HepG2 (cell line): ENCODE data around the gene ZBTB7B. TPM values are rescaled to one million over a fixed set of nuclear protein-coding genes. Genes with fewer than 3 reads are reported as not detected.
A peak's percentile ranks its signal among the peaks of the same experiment; 100 is the strongest.

ENCODE experiments used
- ARNT2 ChIP-seq: sonication (generic); formaldehyde crosslinking; IDR thresholded peaks from 2 replicates; pipeline ENCODE4 v1.8.0; 2022; ENCODE audit warnings: mild to moderate bottlenecking, low read depth, missing genetic modification reagents, moderate library complexity
- CC2D1A ChIP-seq: sonication (generic); formaldehyde crosslinking; IDR thresholded peaks from 2 replicates; pipeline ENCODE4 v1.8.1; 2023; ENCODE audit warnings: mild to moderate bottlenecking, missing genetic modification reagents
- CHD4 ChIP-seq: fragments of 200-600 bp; sonication (generic); IDR thresholded peaks from 2 replicates; pipeline ENCODE4 v1.7.0; 2017; ENCODE audit warnings: mild to moderate bottlenecking, low read length, borderline replicate concordance
- ELF1 ChIP-seq: sonication (generic); formaldehyde crosslinking; IDR thresholded peaks from 2 replicates; pipeline ENCODE4 v1.4.0; 2020; ENCODE audit warnings: missing genetic modification reagents
- GPBP1L1 ChIP-seq: sonication (generic); formaldehyde crosslinking; IDR thresholded peaks from 2 replicates; pipeline ENCODE4 v1.5.0; 2020; ENCODE audit warnings: mild to moderate bottlenecking, missing genetic modification reagents
- KLF11 ChIP-seq: IDR thresholded peaks from 2 replicates; pipeline ENCODE4 v1.6.1; 2016; ENCODE audit warnings: missing compliant biosample characterization
- KLF12 ChIP-seq: sonication (generic); formaldehyde crosslinking; IDR thresholded peaks from 2 replicates; pipeline ENCODE4 v1.4.0; 2020; ENCODE audit warnings: missing genetic modification reagents, borderline replicate concordance
- MBNL3 ChIP-seq: fragments of 250-450 bp; sonication (Bioruptor Pico); conservative IDR thresholded peaks from 2 replicates; pipeline ENCODE4 v1.8.0; 2022; ENCODE audit warnings: mild to moderate bottlenecking, inconsistent platforms
- NFYC ChIP-seq: IDR thresholded peaks from 2 replicates; pipeline ENCODE4 v1.6.1; 2016; ENCODE audit warnings: missing genetic modification reagents, missing compliant biosample characterization
- PLSCR1 ChIP-seq: sonication (generic); formaldehyde crosslinking; IDR thresholded peaks from 2 replicates; pipeline ENCODE4 v1.5.0; 2020; ENCODE audit warnings: missing genetic modification reagents, mild to moderate bottlenecking, borderline replicate concordance
- STAT5B ChIP-seq: sonication (generic); formaldehyde crosslinking; IDR thresholded peaks from 2 replicates; pipeline ENCODE4 v1.4.0; 2020; ENCODE audit warnings: missing genetic modification reagents
- TOPORS ChIP-seq: sonication (generic); formaldehyde crosslinking; IDR thresholded peaks from 2 replicates; pipeline ENCODE4 v1.8.0; 2023; ENCODE audit warnings: mild to moderate bottlenecking, missing genetic modification reagents
- U2AF1 ChIP-seq: fragments of 200-400 bp; formaldehyde crosslinking; optimal IDR thresholded peaks from 2 replicates; pipeline ENCODE3; 2017; ENCODE audit warnings: mild to moderate bottlenecking, low read depth, low read length
- XBP1 ChIP-seq: sonication (generic); formaldehyde crosslinking; IDR thresholded peaks from 2 replicates; pipeline ENCODE4 v1.5.0; 2020; ENCODE audit warnings: missing genetic modification reagents
- ZFP36L2 ChIP-seq: sonication (generic); formaldehyde crosslinking; IDR thresholded peaks from 2 replicates; pipeline ENCODE4 v1.4.0; 2020; ENCODE audit warnings: missing genetic modification reagents
- ZNF572 ChIP-seq: sonication (generic); formaldehyde crosslinking; IDR thresholded peaks from 2 replicates; pipeline ENCODE4 v1.5.1; 2020; ENCODE audit warnings: mild to moderate bottlenecking, missing genetic modification reagents
- ZNF740 ChIP-seq: sonication (generic); formaldehyde crosslinking; IDR thresholded peaks from 2 replicates; pipeline ENCODE4 v1.4.0; 2020; ENCODE audit warnings: missing genetic modification reagents
- ZNF879 ChIP-seq: sonication (generic); formaldehyde crosslinking; IDR thresholded peaks from 2 replicates; pipeline ENCODE4 v1.8.1; 2023; ENCODE audit warnings: missing genetic modification reagents
- polyA plus RNA-seq, 8 experiments: library from polyadenylated mRNA; depleted of rRNA in 3 of 8; stranded (reverse) in 7 of 8; unstranded in 1 of 8; fragments of >200 nt; fragmentation: Illumina TruSeq in 4 of 8; extraction: Trizol in 4 of 8; gene quantifications; 2 replicates each; pipeline versions ENCODE4 v1.2.1 to v1.2.3, GENCODE V29; 2011 to 2016; ENCODE audit warnings: low read depth in 4 of 8, missing spikeins in 1 of 8, mixed read lengths in 1 of 8; ENCODE audit not compliant: insufficient read depth in 1 of 8
- total RNA-seq, 5 experiments: library from RNA; depleted of rRNA; stranded (reverse); fragments of >200 nt; fragmentation: Illumina TruSeq; extraction: Trizol; gene quantifications; 2 replicates each; pipeline ENCODE4 v1.2.3, GENCODE V29; 2016; ENCODE audit warnings: low read depth in 1 of 5
- TF ChIP-seq, protein P1 (sequence below), 2 experiments: sonication (generic) in 1 of 2; formaldehyde crosslinking in 1 of 2; IDR thresholded peaks; 2 replicates each; pipeline versions ENCODE4 v1.4.0 to v1.6.1; 2018 to 2020; ENCODE audit warnings: missing genetic modification reagents in 2 of 2, borderline replicate concordance in 1 of 2, low read depth in 1 of 2, mild to moderate bottlenecking in 1 of 2, missing biosample characterization in 1 of 2
- TF ChIP-seq, protein P2 (sequence below): sonication (generic); formaldehyde crosslinking; IDR thresholded peaks from 2 replicates; pipeline ENCODE4 v1.4.0; 2020; ENCODE audit warnings: missing genetic modification reagents
- TF ChIP-seq, protein P3 (sequence below): sonication (generic); formaldehyde crosslinking; IDR thresholded peaks from 2 replicates; pipeline ENCODE4 v1.5.1; 2020; ENCODE audit warnings: missing genetic modification reagents, mild to moderate bottlenecking, borderline replicate concordance

The ZBTB7B gene
- total and polyA plus RNA-seq, 2 of the 13 experiments (the other 11 are each of a cell fraction or from before 2014, with no cell fraction given): 15.5 to 17.5 TPM

GRCh38 chr1:154972517-154973343, 29.9 kb upstream of the ZBTB7B start (continued):
- TF ChIP-seq CHD4 (no peak), GPBP1L1 (CRISPR knock-in tag) (no peak), ZNF879 (no peak), XBP1 (no peak), ARNT2 (peak; percentile 49; the same call in 1 of the 2 replicates), TOPORS (CRISPR knock-in tag) (no peak; the same call in 1 of the 2 replicates), PLSCR1 (CRISPR knock-in tag) (no peak), KLF12 (CRISPR knock-in tag) (0 out of 2 replicates have a peak, but pooled peaks have one; percentile 25), NFYC (CRISPR knock-in tag) (peak; percentile 48; the same call in 1 of the 2 replicates), U2AF1 (peak; percentile 68), ZNF572 (CRISPR knock-in tag) (no peak), MBNL3 (CRISPR knock-in tag) (no peak), STAT5B (CRISPR knock-in tag) (no peak), KLF11 (CRISPR knock-in tag) (0 out of 2 replicates have a peak, but pooled peaks have one; percentile 39), CC2D1A (CRISPR knock-in tag) (no peak), ELF1 (CRISPR knock-in tag) (peak; percentile 39; the same call in 1 of the 2 replicates), ZFP36L2 (no peak), ZNF740 (CRISPR knock-in tag) (no peak)
- TF ChIP-seq, protein P1, sequence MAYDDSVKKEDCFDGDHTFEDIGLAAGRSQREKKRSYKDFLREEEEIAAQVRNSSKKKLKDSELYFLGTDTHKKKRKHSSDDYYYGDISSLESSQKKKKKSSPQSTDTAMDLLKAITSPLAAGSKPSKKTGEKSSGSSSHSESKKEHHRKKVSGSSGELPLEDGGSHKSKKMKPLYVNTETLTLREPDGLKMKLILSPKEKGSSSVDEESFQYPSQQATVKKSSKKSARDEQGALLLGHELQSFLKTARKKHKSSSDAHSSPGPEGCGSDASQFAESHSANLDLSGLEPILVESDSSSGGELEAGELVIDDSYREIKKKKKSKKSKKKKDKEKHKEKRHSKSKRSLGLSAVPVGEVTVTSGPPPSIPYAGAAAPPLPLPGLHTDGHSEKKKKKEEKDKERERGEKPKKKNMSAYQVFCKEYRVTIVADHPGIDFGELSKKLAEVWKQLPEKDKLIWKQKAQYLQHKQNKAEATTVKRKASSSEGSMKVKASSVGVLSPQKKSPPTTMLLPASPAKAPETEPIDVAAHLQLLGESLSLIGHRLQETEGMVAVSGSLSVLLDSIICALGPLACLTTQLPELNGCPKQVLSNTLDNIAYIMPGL (CRISPR knock-in tag; IDR thresholded peaks at IDR 0.05; ENCODE audit: borderline replicate concordance in 1 of 2, low read depth in 1 of 2): no peak; a peak in 1 of 4 replicates
- TF ChIP-seq, protein P2, sequence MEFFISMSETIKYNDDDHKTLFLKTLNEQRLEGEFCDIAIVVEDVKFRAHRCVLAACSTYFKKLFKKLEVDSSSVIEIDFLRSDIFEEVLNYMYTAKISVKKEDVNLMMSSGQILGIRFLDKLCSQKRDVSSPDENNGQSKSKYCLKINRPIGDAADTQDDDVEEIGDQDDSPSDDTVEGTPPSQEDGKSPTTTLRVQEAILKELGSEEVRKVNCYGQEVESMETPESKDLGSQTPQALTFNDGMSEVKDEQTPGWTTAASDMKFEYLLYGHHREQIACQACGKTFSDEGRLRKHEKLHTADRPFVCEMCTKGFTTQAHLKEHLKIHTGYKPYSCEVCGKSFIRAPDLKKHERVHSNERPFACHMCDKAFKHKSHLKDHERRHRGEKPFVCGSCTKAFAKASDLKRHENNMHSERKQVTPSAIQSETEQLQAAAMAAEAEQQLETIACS (CRISPR knock-in tag): no peak
- TF ChIP-seq, protein P3, sequence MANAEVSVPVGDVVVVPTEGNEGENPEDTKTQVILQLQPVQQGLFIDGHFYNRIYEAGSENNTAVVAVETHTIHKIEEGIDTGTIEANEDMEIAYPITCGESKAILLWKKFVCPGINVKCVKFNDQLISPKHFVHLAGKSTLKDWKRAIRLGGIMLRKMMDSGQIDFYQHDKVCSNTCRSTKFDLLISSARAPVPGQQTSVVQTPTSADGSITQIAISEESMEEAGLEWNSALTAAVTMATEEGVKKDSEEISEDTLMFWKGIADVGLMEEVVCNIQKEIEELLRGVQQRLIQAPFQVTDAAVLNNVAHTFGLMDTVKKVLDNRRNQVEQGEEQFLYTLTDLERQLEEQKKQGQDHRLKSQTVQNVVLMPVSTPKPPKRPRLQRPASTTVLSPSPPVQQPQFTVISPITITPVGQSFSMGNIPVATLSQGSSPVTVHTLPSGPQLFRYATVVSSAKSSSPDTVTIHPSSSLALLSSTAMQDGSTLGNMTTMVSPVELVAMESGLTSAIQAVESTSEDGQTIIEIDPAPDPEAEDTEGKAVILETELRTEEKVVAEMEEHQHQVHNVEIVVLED (CRISPR knock-in tag): peak; percentile 43; the same call in 1 of the 2 replicates
